Tibial artery (tissue), 4 donors: ENCODE data around the gene WASF1.
"Not testable (repeated sequence)": the region's sequence is repeated elsewhere in the genome, so short reads cannot be mapped to it uniquely, and the experiment has no call there.

Experiments
- DNase-seq, 2 donors: peaks; one replicate each; pipeline ENCODE4 v3.0.0-alpha.2; 2019
- H3K27ac ChIP-seq, 2 donors: fragments of 200-600 bp; sonication (generic) in 1 of 2; 1 replicate in 1 of 2; 2 replicates in 1 of 2; pipeline ENCODE4 v1.5.1; 2018 to 2019; ENCODE audit warnings: mild to moderate bottlenecking in 1 of 2
- H3K27me3 ChIP-seq, 2 donors: fragments of 200-600 bp; sonication (generic) in 1 of 2; one replicate each; pipeline versions ENCODE4 v1.5.1 to v1.6.0; 2016 to 2019
- H3K36me3 ChIP-seq, 3 donors: fragments of 200-600 bp; sonication (generic) in 2 of 3; one replicate each; pipeline ENCODE4 v1.5.1; 2016 to 2019; ENCODE audit warnings: mild to moderate bottlenecking in 2 of 3
- H3K4me1 ChIP-seq, 4 donors: fragments of 200-600 bp; sonication (generic) in 2 of 4; 1 replicate in 3 of 4; 2 replicates in 1 of 4; pipeline ENCODE4 v1.5.1; 2016 to 2019
- H3K4me3 ChIP-seq, 2 donors: fragments of 200-600 bp; sonication (generic) in 1 of 2; 1 replicate in 1 of 2; 2 replicates in 1 of 2; pipeline ENCODE4 v1.5.1; 2018 to 2019; ENCODE audit warnings: mild to moderate bottlenecking in 2 of 2
- H3K9me3 ChIP-seq, 3 donors: fragments of 200-600 bp; sonication (generic) in 1 of 3; one replicate each; pipeline ENCODE4 v1.5.1; 2016 to 2019
- CTCF ChIP-seq, 2 experiments: fragments of 200-600 bp in 1 of 2; fragments of 450-650 bp in 1 of 2; IDR thresholded peaks; one replicate each; pipeline ENCODE4 v1.5.1; 2017 to 2019; ENCODE audit warnings: antibody characterized with exemption in 2 of 2, mild to moderate bottlenecking in 1 of 2, moderate library complexity in 1 of 2
- intact Hi-C: fragments of 100-400 bp; cut with DNase I; formaldehyde crosslinking; loops from one replicate; pipeline ENCODE4 v1.15.0; 2023; ENCODE audit warnings: low total_unique reads

Gene WASF1

GRCh38 chr6:110083875-110084585 lies 95.4 kb downstream of the WASF1 start:
- Histone ChIP-seq H3K27ac (no peak overlapping the region), H3K9me3 (no peaks in the 10 kb centered on the region), H3K4me3 (no peak overlapping the region), H3K27me3 (no peaks in the 10 kb centered on the region), H3K36me3 (no peaks in the 10 kb centered on the region), H3K4me1 (no peaks in the 10 kb centered on the region)
- intact Hi-C loops = no loop called here
- no peak for DNase-seq
- no peak for TF ChIP-seq CTCF (IDR thresholded peaks at IDR 0.05)

GRCh38 chr6:110075406-110075805 lies 104.1 kb downstream of the WASF1 start:
- Histone ChIP-seq H3K27me3 (no peaks in the 10 kb centered on the region), H3K4me1 (no peaks in the 10 kb centered on the region)

GRCh38 chr6:110073474-110073873 lies 106.0 kb downstream of the WASF1 start:
- H3K27me3 ChIP-seq, H3K27ac ChIP-seq, DNase-seq, H3K9me3 ChIP-seq, H3K4me3 ChIP-seq, H3K4me1 ChIP-seq, intact Hi-C loops, H3K36me3 ChIP-seq: not testable (repeated sequence)

More at GRCh38 chr6:110075406-110075805, 104.1 kb downstream of the WASF1 start:
- Histone ChIP-seq H3K36me3 (no peaks in the 10 kb centered on the region), H3K4me3 (no peak overlapping the region), H3K9me3 (no peaks in the 10 kb centered on the region), H3K27ac (no peak overlapping the region)
- no peak for TF ChIP-seq CTCF (IDR thresholded peaks at IDR 0.05)
- intact Hi-C loops = no loop called here
- DNase-seq = no peak

GRCh38 chr6:110068592-110068967 lies 110.9 kb downstream of the WASF1 start:
- Histone ChIP-seq H3K27me3 (peaks cover 0 to 12% of the 10 kb centered on the region in 2 donors), H3K4me3 (no peak overlapping the region), H3K36me3 (no peaks in the 10 kb centered on the region), H3K27ac (no peak overlapping the region), H3K9me3 (no peaks in the 10 kb centered on the region), H3K4me1 (no peaks in the 10 kb centered on the region)
- intact Hi-C loops = no loop called here
- no peak for DNase-seq
- TF ChIP-seq CTCF (IDR thresholded peaks at IDR 0.05) = no peak

GRCh38 chr6:110067837-110068591 lies 111.5 kb downstream of the WASF1 start:
- TF ChIP-seq CTCF (IDR thresholded peaks at IDR 0.05) = no peak
- no peaks in the 10 kb centered on the region for H3K4me1 ChIP-seq
- H3K4me3 ChIP-seq = no peak overlapping the region
- H3K27me3 ChIP-seq = peaks cover 0 to 16% of the 10 kb centered on the region in 2 donors
- H3K27ac ChIP-seq = no peak overlapping the region
- intact Hi-C loops = no loop called here
- no peak for DNase-seq
- H3K9me3 ChIP-seq = no peaks in the 10 kb centered on the region
- no peaks in the 10 kb centered on the region for H3K36me3 ChIP-seq

GRCh38 chr6:110064744-110065524 lies 114.5 kb downstream of the WASF1 start:
- Histone ChIP-seq H3K36me3 (no peaks in the 10 kb centered on the region), H3K27ac (no peak overlapping the region), H3K27me3 (peaks cover 0 to 34% of the 10 kb centered on the region in 2 donors), H3K4me3 (no peak overlapping the region), H3K9me3 (no peaks in the 10 kb centered on the region), H3K4me1 (no peaks in the 10 kb centered on the region)
- no peak for DNase-seq
- intact Hi-C loops = no loop called here
- TF ChIP-seq CTCF (IDR thresholded peaks at IDR 0.05) = no peak
